ENCODE measurements around the gene ITGAV.

Gene ITGAV

DNA sequence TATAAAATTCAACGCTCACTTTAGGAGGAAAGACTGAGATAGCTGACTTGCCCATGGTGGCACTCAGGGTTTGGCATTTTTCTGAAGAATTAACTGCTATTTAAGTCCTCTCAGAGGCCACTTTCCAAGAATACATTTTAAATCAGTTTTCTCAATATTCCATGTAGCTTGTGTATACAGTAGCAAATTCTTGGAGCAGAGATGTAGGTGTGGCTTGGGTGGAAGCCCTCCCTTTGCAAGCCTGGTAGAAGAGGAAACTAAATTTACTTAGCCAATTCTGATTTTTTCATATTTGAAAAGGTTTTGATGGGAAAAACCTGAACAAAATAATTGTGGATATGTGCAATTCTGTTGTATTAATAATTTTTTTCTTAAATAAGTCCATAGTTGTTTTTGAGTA lies 14.0 kb upstream of the ITGAV start:
- no peak for DNase-seq

DNA sequence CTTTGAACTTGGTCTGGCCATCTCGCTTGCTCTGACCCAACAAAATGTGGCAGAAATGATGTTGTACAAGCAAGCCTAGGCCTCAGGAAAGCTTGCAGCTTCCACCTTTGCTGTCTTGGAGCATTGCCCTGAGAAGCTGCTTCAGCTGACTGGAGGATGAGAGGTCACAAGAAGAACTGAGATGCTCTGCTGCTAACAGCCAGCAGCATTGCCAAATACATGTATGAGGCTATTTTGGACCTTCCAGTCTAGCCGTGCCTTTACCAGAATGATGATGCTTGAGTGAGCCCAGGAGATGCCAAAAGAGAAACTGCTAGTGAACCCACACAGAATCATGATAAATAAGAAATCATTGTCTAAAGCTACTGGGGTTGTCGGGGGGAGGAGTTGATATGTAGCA lies 13.2 kb upstream of the ITGAV start:
- no peak for DNase-seq

DNA sequence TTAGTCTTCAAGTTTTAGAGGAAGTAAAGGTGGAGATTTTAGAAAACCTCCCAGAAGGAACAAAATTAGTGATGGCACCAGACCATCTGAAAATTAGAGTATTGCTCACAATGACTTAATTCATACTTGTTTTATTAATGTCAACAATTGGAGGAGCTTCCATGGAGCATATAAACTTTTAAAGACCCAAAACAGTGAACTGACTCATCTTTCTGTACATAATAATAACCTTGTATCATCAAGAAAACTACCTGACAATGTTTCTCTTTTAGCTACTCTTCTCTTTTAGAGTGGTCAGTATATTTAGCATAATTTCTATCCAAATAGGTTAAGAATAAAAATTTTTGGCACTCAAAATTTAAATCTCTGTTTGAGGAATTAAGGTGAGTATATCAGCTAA lies 7.2 kb upstream of the ITGAV start:
- no peak for DNase-seq

DNA sequence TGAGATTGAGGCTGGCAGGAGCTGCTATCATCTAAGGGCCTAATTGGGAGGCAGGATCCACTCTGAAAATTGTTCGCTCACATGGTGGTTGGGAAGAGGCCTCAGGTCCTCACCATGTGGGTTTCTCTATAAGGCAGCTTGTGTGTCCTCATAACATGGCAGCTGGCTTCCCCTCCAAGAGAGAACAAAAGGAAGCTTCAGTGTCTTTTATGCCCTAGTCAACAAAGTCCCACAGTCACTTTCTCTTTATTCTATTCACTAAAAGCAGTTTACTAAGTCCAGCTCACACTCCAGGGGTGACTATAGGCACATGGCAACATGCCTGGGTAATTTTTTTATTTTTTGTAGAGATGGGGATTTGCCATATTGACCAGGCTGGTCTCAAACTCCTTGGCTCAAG lies 5.8 kb upstream of the ITGAV start:
- no peak for DNase-seq

DNA sequence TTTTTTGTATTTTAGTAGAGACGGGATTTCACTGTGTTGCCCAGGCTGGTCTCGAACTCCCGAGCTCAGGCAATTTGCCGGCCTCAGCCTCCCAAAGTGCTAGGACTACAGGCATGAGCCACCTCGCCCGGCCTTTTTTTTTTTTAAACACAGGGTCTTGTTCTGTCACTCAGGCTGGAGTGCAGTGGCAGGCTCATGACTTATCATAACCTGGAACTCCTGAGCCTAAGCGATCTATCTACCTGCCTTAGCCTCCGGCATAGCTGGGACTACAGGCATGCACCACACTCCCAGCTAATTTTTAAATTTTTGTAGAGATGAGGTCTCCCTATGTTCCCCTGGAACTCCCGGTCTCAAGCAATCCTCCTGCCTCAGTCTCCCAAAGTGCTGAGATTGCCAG lies 1.4 kb upstream of the ITGAV start:
- DNase-seq = no peak

DNA sequence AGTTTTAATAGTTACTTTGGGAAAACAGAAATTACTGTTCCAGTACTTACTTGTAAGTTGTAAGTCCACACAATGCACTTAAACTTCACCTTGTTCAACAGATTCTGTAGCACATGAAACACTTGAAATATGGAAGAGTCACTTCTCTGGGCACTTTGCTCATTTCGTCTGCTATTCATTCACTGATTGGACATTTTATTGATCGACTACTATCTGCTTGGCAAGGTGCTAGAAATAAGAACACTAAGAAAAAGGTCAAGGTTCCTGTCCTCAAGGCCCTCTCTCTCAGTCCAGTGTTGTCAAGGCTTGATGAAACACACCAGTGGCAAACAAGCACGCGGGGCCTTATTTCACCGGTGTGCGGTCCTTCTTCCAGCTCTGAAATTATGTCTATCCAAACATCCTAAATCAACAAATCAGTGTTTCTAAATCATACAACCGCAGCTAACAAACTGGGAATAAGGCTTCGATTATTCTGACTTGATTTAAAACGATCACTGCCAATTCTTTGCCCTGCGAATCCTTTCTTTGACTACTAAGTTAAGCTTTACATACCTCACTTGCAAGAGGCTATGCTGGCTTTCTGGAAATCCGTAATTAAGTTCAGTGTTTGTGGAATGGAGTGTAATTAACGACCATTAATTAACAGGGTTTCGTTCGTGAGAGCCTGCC lies 780 bp upstream of the ITGAV start:
- DNase-seq = no peak

DNA sequence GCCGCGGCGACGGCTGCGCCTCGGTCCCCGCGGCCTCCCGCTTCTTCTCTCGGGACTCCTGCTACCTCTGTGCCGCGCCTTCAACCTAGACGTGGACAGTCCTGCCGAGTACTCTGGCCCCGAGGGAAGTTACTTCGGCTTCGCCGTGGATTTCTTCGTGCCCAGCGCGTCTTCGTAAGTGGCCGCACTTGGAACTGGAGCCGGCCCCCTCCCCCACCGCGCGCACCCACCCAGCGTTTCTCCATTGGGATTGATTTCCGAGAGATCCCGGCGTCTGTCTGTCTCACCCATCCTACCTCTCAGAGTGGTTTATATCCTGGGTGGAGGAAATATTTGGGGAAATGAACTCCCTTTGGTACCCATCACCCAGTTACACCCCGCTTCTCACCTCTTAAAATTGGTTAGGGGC lies 498 bp downstream of the ITGAV start:
- no peak for DNase-seq

DNA sequence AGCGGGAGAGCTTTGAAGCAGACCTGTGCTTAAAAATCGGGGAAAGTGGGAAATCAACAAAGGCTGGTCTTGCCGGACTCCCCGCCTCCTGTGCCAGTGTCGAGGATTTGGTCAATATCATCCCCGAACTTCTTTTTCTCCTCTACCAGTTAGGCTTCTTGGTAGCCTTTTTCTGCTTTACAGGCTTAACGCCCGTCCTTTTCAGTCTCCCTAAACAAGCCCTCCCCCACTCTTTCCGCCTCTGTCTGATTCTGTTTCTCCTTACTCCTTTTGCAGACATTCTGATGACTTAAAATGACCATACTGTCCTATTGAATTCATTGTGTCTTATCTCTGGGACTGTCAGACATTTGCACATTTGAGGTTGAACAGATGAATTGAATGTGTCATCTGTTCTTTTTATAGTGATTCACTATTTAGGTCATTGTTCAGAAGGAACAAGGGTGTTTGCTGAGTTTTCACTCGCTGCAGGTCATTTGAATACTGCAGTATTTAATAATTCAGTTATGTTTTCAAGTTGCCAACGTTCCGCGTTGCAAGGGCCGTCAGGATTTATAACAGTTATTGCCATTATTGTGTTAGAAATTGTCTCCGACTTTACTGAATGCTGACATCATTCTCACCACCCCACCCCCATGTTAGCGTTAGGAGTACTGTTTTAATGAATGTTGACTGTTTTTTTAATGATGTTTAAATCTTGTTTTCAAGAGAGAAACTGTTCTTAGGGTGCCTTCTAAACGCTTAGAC lies 1.1 kb downstream of the ITGAV start:
- no peak for DNase-seq

DNA sequence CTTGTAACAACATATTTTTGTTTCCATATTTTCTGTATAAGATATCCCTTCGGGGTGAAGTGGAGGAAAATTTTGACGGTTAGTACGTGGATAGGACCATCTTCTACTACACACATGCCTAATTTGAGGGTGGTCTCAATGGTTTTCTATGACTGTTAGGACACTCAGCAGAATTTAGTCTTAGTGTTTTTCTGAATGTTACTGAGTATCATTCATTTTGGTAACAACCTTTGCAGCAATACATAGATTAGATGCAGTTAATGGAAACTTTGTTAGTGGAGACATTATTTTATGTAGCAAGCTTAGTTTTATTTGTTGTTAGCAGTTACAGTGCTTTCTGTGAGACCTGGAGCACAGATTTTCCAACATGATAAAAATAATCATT lies 1.6 kb downstream of the ITGAV start:
- DNase-seq = no peak

DNA sequence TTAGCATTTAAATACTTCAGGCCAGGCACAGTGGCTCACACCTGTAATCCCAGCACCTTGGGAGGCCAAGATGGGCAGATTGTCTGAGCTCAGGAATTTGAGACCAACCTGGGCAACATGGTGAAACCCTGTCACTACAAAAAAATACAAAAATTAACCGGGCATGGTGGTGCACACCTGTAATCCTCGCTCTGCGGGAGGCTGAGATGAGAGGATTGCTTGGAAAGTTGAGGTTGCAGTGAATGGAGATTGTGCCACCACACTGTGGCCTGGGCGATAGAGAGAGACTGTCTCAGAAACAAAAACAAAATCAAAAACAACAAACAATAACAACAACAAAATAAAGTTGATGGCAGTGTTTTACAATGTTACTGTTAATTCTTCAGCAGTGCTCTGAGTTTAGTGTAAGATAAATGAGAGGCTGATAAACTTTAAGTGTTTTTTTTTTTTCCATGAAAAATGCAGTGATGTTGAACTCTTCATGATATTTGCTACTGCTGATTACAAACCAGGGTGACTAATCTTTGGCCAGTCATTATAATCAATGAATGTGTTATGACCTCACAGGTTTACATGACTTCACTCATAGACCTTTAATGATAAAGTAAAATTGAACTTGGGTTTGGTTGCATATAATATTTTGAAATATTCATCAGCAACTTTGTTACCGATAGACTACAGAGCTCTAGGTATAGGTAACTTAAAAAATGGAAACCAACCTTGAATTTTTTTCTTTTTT lies 2.5 kb downstream of the ITGAV start:
- no peak for DNase-seq

DNA sequence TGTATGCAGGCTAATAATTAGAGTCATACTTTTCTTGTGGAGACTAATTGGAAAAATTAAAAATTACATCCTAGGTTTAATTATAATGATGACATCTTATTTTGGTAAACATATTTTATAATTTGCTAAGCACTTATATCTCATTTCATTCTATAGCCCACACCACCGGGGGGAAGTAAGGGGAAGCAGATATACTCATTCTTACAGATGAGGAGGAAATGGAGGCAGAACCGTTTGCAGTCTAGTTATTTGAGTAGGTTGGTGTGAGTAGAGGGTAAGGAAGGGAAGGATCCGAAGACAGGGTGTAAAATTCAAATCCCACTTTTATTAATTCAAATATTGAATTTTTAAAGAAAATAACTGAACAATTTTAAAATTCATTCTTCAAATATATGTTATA lies 3.7 kb downstream of the ITGAV start:
- no peak for DNase-seq

DNA sequence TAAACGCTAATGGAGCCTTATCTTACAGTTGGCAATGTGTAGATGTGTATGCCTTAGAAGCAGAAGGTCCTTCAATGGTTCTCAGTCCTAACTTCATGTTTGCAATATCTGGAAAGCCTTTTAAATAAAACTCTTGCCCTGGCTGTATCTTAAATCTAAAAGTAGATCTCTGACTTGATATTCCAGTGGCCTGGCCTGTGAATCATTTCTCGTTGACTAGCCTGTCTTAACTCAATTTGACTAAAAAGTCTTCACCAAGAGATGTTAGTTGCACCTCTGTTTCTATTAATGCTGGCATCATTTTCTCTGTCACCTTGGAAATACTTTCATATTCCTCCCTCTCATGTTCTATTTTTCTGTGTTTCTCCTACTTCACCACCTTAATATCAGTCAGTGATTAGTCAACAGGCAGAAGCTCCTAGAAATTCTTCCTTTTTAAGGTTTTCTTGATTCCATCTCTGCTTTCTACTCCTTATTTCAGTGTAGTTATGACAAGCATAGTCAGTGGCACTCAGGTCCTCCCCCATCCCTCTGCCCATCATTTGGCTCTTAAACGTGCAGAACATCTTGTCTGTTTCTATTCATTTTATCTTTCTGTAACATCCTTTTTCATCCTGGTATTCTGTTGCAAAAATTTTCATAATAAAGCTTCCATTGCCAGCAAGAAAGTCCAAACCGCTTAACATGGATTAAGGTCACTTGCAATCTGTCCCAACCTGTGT lies 4.3 kb downstream of the ITGAV start:
- no peak for DNase-seq

DNA sequence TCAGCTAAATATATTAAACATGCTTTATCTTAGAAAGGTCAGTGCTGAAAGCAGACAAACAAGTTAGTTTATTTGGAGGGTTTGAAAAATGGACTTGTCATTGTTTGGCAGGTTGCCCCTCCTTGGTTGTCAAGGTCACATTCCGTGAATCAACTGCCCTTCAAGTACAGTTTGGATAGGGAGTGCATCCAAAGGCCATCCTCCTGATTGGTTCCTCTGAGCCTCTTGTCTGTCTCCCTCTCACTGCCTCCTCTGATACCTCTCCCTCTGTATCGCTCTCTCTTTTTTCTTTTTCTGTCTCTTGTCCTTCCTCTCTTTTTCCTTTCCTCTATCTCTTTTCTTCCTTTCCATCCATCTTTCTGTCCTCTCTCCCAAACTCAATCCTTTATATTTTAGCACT lies 5.4 kb downstream of the ITGAV start:
- no peak for DNase-seq

DNA sequence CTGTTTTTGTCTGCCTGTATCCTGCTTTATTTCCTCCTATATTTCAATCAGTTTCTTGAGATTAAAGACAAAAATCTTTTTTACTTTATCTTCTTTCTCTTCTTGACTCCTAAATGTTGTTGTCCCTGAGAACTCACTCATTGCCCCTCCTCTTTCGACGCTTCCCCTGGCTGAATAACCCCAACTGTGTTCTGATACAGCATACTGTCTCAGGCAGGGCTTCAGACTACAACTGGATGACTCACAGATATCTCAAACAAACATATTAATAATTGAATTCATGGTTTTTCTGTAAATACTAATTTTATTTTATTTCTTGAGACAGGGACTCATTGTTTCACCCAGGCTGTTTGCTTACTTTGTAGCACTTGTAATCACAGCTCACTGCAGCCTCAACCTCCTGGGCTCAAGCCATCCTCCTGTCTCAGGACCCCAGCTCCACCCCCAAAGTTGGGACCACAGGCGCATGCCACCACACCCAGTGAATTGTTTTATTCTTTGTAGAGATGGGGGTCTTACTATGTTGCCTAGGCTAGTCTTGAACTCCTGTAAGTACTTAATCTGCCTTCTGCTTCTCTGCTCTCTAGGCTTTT lies 9.4 kb downstream of the ITGAV start:
- DNase-seq = no peak

DNA sequence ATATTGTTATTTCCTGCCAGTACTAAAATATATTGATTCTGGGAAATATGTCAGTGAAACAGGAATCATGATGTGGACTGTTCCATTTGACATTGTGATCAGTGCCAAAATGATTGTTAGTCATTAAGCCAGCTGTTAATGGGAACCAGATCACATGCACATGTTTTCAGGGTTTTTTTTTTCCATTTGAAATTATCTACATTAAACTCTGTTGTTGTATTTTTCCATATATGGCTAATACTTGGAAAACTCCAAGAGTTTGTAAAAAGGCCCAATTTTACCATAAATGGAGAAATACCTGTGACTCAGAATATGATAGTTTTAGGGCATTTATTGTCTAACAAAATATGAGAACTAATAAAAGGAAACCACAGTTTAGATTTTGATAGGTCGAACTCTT lies 13.4 kb downstream of the ITGAV start:
- DNase-seq = no peak

DNA sequence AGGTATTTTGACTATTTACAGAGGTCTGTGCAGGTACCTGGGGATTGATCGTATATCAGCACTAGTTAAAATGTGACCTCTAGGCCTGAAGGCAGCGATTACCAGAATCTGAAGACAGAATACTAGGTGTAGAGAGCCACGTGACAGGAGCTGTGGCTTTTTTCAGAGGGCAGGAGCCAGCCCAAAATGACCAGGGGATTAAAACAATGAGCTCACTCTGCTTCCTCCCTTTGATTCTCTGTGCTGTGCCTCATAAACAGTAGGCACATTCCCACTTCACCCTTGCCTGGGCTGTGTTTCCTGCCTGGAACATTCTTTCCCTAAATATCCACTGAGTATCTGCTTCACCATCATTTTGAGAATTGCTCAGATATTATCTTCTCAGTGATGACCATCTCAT lies 15.2 kb downstream of the ITGAV start:
- peak; percentile 8 for DNase-seq

DNA sequence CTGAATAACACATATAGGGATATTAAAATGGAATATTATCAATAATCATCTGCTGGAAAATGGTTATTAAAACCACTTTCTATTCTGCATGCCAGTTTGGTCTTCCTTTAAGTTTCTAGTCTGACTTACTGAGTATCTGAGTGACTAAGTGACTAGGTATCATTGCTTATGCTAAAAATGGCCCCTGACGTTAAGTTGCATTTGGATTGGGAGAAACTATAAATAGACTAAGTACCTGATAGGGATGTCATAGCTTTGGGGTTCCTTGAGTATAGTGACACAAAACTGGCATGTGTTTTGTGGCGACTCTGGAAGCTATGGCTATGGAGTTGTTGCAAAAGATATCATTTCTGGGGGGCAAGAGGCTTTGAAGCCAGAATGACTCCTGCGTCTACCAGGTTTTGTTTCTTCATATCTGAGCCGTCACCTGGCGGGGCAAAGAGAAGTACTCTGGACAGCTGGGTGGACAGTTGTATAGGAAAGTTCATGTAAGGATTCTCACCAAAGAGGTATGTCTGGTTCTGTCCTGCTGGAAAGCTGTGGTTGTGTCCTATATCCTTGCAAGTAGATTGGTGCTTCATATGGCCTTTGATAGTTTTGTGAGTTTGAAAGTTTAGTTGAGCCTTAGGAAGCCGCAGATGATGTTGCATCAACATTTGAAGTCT lies 17.9 kb downstream of the ITGAV start:
- no peak for DNase-seq

DNA sequence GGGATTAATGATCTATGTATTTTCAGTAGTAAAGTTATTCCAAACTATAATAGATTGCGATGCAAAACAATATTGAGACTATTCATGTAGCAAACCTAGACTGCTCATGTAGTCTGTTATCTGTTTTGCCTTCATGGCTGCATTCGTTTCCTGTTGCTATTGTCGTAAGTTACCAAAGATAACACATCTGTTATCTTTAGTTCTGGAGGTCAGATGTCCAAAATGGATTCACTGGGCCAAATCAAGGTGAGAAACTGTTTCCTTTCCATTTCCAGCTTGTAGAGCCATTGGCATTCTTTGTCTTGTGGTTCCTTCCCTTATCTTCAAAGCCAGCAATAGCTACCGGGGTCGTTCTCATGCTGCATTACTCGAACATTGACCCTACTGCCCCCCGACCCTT lies 20.9 kb downstream of the ITGAV start:
- no peak for DNase-seq

DNA sequence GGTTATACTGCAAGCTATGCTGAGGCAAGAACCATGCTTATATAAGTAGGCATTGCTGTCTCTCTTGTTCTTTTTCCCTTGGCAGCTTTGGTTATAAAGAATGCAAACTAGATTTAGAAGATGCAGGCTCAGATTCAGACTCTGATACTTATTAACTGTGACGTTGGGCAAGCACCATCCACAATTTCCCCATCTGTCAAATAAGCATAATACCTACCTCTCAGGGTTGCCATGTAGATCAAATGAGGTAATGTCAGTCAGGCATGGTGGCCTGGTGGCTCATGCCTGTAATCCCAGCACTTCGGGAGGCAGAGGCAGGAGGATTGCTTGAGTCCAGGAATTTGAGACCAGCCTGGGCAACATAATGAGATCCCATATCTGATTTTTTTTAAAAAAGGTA lies 21.7 kb downstream of the ITGAV start:
- no peak for DNase-seq

DNA sequence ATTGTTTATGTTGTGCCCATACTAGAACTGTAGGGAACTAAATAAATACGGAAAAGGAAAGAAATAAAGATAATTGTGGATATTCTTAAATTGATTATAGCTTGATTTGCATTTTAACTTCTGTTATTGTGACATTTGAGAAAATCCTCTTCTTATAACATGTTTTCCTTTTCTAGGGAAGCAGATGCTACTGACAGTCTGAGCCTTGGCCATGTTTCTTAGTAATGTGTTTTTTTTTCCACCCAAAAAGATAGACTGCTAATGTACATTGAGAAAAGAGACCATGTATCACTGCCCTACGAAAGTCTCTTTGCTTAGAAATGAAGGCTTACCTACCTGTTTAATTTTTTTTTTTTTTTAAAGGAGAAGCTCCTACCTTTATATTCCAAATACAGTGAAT lies 22.2 kb downstream of the ITGAV start:
- no peak for DNase-seq

DNA sequence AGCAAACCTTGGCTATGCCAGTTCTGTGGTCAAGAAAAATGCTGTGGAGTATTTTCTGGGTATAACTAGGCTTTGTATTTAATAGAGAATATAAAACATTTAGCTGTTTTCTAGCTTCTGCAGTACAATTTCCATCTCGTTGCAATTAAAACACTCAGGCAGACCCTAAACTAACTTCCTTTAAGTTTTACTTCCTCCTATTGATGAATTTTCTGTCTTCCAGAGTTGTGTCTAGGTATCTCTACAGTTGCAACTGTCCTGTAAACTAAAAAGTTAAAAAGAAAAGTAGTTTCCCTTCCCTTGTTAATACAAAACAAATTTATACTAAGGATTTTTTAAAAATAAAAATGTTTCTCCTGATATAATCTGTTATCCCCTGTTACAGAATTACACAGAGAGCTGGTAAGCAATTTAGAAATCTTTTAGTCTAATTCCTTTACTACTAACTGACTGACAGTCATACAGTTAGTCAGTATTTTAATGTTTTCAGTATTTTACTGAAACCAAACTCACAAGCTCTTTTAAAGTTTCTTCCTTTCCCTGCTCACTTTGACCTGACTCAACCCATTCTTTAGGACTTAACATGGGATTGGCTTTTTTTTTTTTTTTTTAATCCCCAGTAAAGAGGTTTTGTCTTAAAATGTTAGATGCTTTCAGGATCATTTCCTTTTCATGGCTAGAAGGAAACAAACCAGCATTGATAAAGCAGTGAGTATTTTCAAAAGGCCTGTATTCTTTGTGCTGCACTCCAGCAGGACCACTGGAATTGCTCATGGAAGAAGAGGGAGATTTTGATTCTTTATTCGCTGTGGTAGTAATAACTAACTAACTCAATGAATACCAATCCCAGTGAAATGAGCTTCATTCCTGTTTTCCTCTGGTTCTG lies 22.9 kb downstream of the ITGAV start:
- DNase-seq = no peak

DNA sequence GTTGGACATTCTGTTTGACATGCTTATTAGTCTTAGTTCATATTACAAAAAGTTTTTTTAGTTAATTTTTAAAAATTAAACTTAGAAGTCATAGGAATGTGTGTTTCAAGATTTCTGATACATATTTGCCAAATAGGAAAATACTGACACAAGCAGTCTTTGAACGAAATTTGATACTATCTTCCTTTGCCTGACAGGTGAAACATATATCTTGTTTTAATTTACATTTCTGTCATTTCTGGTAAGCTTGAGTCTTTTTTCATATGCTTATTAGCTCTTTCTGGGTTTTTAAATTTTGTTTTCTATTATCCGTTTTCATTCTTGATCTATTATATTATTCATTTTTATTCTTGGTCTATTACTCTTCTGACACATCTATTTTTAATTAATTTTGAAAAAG lies 24.5 kb downstream of the ITGAV start:
- no peak for DNase-seq
